ENCODE measurements around the gene APP.

APP gene

GRCh38 chr21:26112127-26112742 is 58.3 kb downstream of the APP start:
- H3K79me2 ChIP-seq (ENCODE audit: insufficient read depth, low read length), result no peaks in the 10 kb centered on the region
- no peaks in the 10 kb centered on the region for H3F3A ChIP-seq (ENCODE audit: insufficient read depth)

GRCh38 chr21:26110715-26111114 is 59.9 kb downstream of the APP start:
- Histone ChIP-seq H3K4me2 (ENCODE audit: low read depth, low read length, poor library complexity, severe bottlenecking) (no peak overlapping the region), H4K20me1 (ENCODE audit: low read depth, low read length) (no peaks in the 10 kb centered on the region), H3F3A (ENCODE audit: insufficient read depth) (no peaks in the 10 kb centered on the region), H3K36me3 (ENCODE audit: low read length) (no peaks in the 10 kb centered on the region), H3K4me3 (ENCODE audit: insufficient read depth, low read length, poor library complexity, severe bottlenecking) (no peak overlapping the region), H3K27me3 (ENCODE audit: low read length) (no peaks in the 10 kb centered on the region), H3K79me2 (ENCODE audit: insufficient read depth, low read length) (no peaks in the 10 kb centered on the region), H3K9me2 (replicated peaks; ENCODE audit: insufficient read depth, low read length) (no peaks in the 10 kb centered on the region), H3K9ac (ENCODE audit: low read length) (no peak overlapping the region), H3K9me3 (ENCODE audit: insufficient read depth, low read length) (no peaks in the 10 kb centered on the region), H2AFZ (ENCODE audit: low read depth, low read length, severe bottlenecking) (no peak overlapping the region), H3K27ac (ENCODE audit: low read depth, low read length) (no peak overlapping the region)
- TF ChIP-seq EZH2phosphoT487 (conservative IDR thresholded peaks at IDR 0.05; ENCODE audit: low read length) (no peak), CTCF (IDR thresholded peaks at IDR 0.05; ENCODE audit: insufficient read depth, low read length, poor library complexity, severe bottlenecking) (no peak)

More at GRCh38 chr21:26112127-26112742, 58.3 kb downstream of the APP start:
- no peaks in the 10 kb centered on the region for H4K20me1 ChIP-seq (ENCODE audit: low read depth, low read length)
- H2AFZ ChIP-seq (ENCODE audit: low read depth, low read length, severe bottlenecking), result no peak overlapping the region
- no peaks in the 10 kb centered on the region for H3K9me2 ChIP-seq (replicated peaks; ENCODE audit: insufficient read depth, low read length)
- no peak for TF ChIP-seq CTCF (IDR thresholded peaks at IDR 0.05; ENCODE audit: insufficient read depth, low read length, poor library complexity, severe bottlenecking)
- TF ChIP-seq EZH2phosphoT487 (conservative IDR thresholded peaks at IDR 0.05; ENCODE audit: low read length), result no peak
- H3K9ac ChIP-seq (ENCODE audit: low read length), result no peak overlapping the region
- no peak overlapping the region for H3K4me2 ChIP-seq (ENCODE audit: low read depth, low read length, poor library complexity, severe bottlenecking)
- H3K9me3 ChIP-seq (ENCODE audit: insufficient read depth, low read length), result no peaks in the 10 kb centered on the region
- no peaks in the 10 kb centered on the region for H3K36me3 ChIP-seq (ENCODE audit: low read length)
- no peaks in the 10 kb centered on the region for H3K27me3 ChIP-seq (ENCODE audit: low read length)
- H3K27ac ChIP-seq (ENCODE audit: low read depth, low read length), result no peak overlapping the region
- H3K4me3 ChIP-seq (ENCODE audit: insufficient read depth, low read length, poor library complexity, severe bottlenecking), result no peak overlapping the region

- Histone ChIP-seq H3K4me3 (ENCODE audit: insufficient read depth, low read length, poor library complexity, severe bottlenecking) (no peak overlapping the region), H3K79me2 (ENCODE audit: insufficient read depth, low read length) (no peaks in the 10 kb centered on the region), H3K27ac (ENCODE audit: low read depth, low read length) (no peak overlapping the region), H3K4me2 (ENCODE audit: low read depth, low read length, poor library complexity, severe bottlenecking) (no peak overlapping the region), H3K9me3 (ENCODE audit: insufficient read depth, low read length) (no peaks in the 10 kb centered on the region), H3F3A (ENCODE audit: insufficient read depth) (no peaks in the 10 kb centered on the region), H2AFZ (ENCODE audit: low read depth, low read length, severe bottlenecking) (no peak overlapping the region), H3K36me3 (ENCODE audit: low read length) (no peaks in the 10 kb centered on the region), H3K9me2 (replicated peaks; ENCODE audit: insufficient read depth, low read length) (no peaks in the 10 kb centered on the region), H3K27me3 (ENCODE audit: low read length) (no peaks in the 10 kb centered on the region), H3K9ac (ENCODE audit: low read length) (no peak overlapping the region), H4K20me1 (ENCODE audit: low read depth, low read length) (no peaks in the 10 kb centered on the region)
- TF ChIP-seq EZH2phosphoT487 (conservative IDR thresholded peaks at IDR 0.05; ENCODE audit: low read length), result no peak
- no peak for TF ChIP-seq CTCF (IDR thresholded peaks at IDR 0.05; ENCODE audit: insufficient read depth, low read length, poor library complexity, severe bottlenecking)
Observed at GRCh38 chr21:26107429-26107828, 63.1 kb downstream of the APP start.
